Measurements from ENCODE around the gene ADAMTS18.

GRCh38 chr16:77435272-77435820 lies 512 bp upstream of the ADAMTS18 start:
- no peak for TF ChIP-seq KDM5A (IDR thresholded peaks at IDR 0.05)
- TF ChIP-seq POLR2A (IDR thresholded peaks at IDR 0.05; ENCODE audit: low read length), result no peak
- TF ChIP-seq JUNB (IDR thresholded peaks at IDR 0.05), result no peak
- TF ChIP-seq CTCF (IDR thresholded peaks at IDR 0.05), result no peak
- no peak for TF ChIP-seq REST (IDR thresholded peaks at IDR 0.05)
- no peak for TF ChIP-seq RAD21 (conservative IDR thresholded peaks at IDR 0.05 in 1 of 2, IDR thresholded peaks at IDR 0.05 in 1 of 2)
- no peak for TF ChIP-seq CBX2 (IDR thresholded peaks at IDR 0.05; ENCODE audit: borderline replicate concordance, low read depth)
- TF ChIP-seq JUN (IDR thresholded peaks at IDR 0.05), result no peak
- TF ChIP-seq KDM1A (IDR thresholded peaks at IDR 0.05; ENCODE audit: low read depth), result no peak
